Cortex of kidney (tissue), 1 donor: Measurements from ENCODE around the gene OR10A3.

Experiments used
- DNase-seq: peaks from one replicate; lab custom pipeline; 2025; lab: John Stamatoyannopoulos, UW

The OR10A3 gene

DNA sequence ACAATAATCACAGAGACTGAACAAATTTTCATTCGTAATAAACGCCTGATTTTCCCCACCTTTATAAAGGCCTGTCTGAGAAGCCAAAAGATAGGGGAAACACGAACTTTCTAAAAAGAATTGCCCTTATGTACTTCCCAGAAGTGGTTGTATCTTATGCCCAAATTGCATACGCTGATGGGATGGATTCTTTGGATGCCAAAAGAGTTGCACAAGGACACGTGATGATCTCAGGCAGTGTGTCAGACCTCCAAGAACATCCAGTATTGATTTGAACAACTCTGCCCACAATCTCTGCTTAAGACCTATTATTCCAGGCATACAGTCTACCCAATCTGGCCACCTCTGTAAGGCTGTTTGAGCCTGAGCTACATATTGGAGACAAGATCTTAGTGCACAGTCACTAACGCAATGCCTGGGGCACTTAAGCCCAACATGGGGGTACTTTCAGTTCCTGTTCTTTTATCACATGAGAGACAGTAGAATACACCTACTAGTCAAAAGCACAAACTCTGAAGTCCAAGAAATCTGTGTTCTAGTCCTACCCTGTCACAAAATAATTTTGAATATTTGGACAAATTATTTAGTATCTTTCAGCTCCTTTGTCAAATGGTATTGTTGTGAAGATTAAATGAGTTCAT is 49.3 kb downstream of the OR10A3 start:
- DNase-seq, result no peak

DNA sequence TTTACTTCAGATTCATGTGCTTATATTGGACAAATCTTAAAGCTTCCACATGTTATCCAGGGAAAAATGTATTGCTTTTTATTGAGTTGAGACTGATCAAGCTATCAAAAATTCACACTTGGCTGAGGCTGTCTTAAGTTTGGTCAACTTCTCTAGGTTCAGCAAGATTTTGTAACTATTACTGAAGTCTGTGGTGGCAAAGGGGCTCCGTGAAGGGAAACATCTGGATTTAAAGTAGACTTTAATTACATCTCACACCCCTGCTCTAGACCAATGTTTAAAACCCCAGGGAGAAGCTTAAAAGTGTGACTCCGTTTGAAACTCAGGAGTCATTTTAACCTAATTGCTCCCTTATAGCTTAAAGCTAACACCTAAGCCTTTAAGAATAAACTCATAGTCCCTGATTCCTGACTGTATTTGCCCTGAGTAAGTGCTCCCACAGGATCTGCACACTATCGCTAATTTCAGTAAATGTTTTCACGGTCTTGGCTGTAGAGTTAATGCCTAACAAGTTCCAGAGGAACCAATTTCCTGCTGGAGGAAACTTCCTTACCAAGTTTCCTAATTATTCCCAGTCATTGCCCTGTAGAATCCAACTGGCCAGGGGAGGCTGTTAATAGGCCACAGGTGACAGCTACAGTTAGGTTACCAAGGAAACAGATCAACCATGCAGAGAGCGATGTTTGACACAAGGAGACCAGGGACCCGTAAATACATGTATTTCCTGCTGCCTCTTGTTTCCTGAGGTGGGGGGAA is 50.9 kb downstream of the OR10A3 start:
- no peak for DNase-seq

DNA sequence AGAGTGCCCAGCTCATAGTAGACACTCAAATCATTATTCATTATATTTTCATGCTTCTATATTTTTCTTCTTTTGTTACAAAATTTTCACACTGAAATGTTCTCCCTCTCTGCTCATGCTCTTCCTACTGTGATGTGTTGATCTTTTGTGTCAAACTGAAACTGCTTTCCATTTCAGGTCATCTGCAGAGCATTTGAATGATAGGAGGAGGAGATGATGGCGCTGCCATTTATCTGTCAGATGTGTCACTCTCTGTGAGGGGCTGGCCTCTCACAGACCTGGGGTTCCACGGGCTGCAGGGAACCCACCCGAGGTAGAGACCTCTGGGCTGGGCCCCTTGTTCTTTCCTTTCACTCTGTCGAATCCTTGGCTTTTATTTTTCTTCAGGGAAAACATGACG is 51.5 kb downstream of the OR10A3 start:
- DNase-seq, result no peak
